IgD-negative memory B cell (primary cell): ENCODE data around the gene ASCL5. TPM values are rescaled to one million over a fixed set of nuclear protein-coding genes. Genes with fewer than 3 reads are reported as not detected.

Source experiments
- H3K27ac Mint-ChIP-seq, 3 donors: one replicate each; pipeline ENCODE4 v1.8.0; 2020 to 2022; ENCODE audit warnings: mild to moderate bottlenecking in 3 of 3, mixed read lengths in 3 of 3, moderate library complexity in 1 of 3
- H3K27me3 Mint-ChIP-seq: one replicate; pipeline ENCODE4 v1.8.0; 2021; ENCODE audit warnings: mixed read lengths
- H3K36me3 Mint-ChIP-seq: one replicate; pipeline ENCODE4 v1.8.0; 2020; ENCODE audit warnings: mild to moderate bottlenecking, mixed read lengths
- H3K4me1 Mint-ChIP-seq, 3 donors: one replicate each; pipeline ENCODE4 v1.8.0; 2020 to 2022; ENCODE audit warnings: mixed read lengths in 3 of 3, mild to moderate bottlenecking in 1 of 3
- H3K4me3 Mint-ChIP-seq, 4 donors: one replicate each; pipeline ENCODE4 v1.8.0; 2020 to 2022; ENCODE audit warnings: mild to moderate bottlenecking in 4 of 4, mixed read lengths in 4 of 4, moderate library complexity in 3 of 4
- H3K9me3 Mint-ChIP-seq, 3 donors: one replicate each; pipeline ENCODE4 v1.8.0; 2020 to 2021; ENCODE audit warnings: mixed read lengths in 3 of 3, mild to moderate bottlenecking in 1 of 3
- polyA plus RNA-seq: library from polyadenylated mRNA; unstranded; fragments of 300-500 nt; fragmentation: Illumina TruSeq; gene quantifications from one replicate; pipeline ENCODE4 v1.2.3, GENCODE V29; 2021

Gene ASCL5
- polyA plus RNA-seq, 1 donor from 2014 or later = not detected

DNA sequence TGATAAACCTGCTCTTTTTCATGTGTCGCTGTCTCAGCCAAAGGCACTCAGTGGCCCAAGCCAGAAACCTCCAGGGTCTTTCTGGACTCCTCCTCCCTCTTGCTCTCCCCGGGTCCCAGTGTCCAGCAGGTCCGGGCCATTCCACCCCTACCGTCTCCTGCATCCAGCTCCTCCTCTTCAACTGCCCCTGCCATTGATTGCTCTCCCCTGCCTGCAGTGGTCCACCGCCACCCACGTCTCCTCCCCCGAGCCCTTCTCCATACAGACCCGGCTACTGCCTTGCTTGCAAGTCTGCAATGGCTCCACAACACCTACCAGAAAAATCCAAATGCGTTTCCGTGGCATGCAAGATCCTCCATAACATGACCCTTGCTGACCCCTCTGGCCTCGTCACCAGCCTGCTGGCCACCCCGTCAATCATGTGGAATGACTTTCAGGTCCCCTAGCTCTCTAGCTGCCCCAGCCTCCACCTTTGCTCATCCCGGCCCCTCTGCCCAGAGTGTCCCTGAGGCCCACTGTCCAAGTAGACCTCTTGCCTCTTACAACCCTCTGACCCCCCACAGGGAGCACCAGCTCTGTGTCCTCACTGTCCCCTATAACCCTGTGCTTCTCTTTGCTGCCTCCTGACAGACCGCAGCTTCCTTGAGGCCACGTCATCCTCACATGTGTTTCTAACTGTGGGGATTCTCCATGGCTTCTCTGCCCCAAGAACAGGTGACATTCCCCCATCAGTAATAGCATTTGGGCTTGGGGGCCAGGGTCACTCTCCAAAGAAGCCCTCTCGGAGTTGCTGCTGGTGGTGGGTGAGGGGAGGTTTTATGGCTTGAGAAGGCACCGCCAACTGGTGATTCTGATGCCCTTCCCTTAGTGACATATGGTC lies 29.8 kb downstream of the ASCL5 start:
- Mint-ChIP-seq H3K9me3 (no peaks in the 10 kb centered on the region), H3K36me3 (no peaks in the 10 kb centered on the region), H3K4me1 (peaks cover 0 to 4% (median 0%) of the 10 kb centered on the region in 3 donors), H3K4me3 (no peak overlapping the region), H3K27me3 (peaks cover 2% of the 10 kb centered on the region), H3K27ac (peak overlapping the region in 1 of 3 donors; percentile 67)

DNA sequence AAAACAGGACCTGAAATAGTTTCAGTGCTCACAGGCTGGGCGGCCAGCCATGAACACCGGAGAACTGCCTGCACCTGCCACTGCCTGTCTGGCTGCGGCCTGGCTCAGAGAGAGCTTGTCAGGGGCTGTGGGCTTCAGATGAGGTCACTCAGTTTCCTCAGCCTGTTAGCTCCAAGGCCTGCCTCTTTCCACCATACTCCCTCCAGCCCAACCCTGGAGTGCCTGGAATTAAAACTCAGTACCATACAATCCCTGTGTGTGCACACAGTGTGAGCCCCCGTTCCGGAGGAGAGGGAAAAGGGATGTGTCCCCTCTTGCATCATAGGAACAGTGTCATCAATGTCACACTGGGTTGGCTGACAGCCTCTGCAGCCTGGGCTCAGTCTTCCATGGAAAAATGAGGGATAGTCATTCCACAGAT lies 30.9 kb downstream of the ASCL5 start:
- Mint-ChIP-seq H3K9me3 (no peaks in the 10 kb centered on the region), H3K27ac (no peak overlapping the region), H3K4me3 (no peak overlapping the region), H3K36me3 (no peaks in the 10 kb centered on the region), H3K4me1 (peaks cover 0 to 4% (median 0%) of the 10 kb centered on the region in 3 donors), H3K27me3 (peaks cover 2% of the 10 kb centered on the region)

DNA sequence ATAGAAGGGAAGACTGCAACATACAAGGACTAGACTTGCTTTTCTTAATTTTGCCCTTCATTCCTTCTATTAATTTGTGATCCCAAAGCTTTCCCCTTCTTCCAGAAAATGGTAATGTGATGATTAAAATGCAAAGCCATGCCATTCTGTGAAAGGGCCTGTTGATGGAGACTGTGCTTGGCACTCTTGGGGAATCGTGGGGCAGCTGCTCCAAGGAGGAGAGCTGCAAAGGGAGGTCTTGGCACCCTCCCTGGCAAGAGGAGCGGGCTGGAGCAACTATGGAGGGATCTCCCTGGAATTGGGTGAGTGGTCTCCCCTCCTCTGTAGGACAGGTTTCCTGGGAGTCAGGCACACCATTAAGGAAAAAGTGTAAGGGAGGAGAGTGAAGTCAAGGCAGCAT lies 31.4 kb downstream of the ASCL5 start:
- peaks cover 2% of the 10 kb centered on the region for H3K27me3 Mint-ChIP-seq
- no peaks in the 10 kb centered on the region for H3K36me3 Mint-ChIP-seq
- H3K27ac Mint-ChIP-seq = no peak overlapping the region
- H3K4me3 Mint-ChIP-seq = peak overlapping the region in 1 of 4 donors; percentile 42
- H3K9me3 Mint-ChIP-seq = no peaks in the 10 kb centered on the region
- peaks cover 0 to 4% (median 0%) of the 10 kb centered on the region in 3 donors for H3K4me1 Mint-ChIP-seq

DNA sequence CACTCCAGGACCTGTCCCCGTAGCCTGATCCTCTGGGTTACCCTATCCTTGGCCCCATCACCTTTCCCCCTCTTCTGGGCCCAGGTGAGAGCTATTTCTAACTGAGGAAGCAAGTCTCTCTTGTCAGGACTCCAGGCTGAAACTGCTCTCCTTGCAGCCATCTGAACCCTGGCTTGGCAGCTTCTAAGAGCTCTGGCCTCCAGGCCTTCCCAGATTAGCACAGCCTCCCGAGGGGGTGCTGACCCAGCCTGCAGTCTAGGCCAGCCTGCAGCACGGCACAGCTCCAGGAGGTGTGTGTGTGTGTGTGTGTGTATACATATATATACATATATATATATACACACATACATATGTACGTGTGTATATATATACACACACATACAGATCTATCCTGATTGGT lies 32.2 kb downstream of the ASCL5 start:
- Mint-ChIP-seq H3K4me3 (no peak overlapping the region), H3K27ac (no peak overlapping the region), H3K36me3 (no peaks in the 10 kb centered on the region), H3K9me3 (no peaks in the 10 kb centered on the region), H3K4me1 (peaks cover 0 to 4% (median 0%) of the 10 kb centered on the region in 3 donors), H3K27me3 (peaks cover 2% of the 10 kb centered on the region)

DNA sequence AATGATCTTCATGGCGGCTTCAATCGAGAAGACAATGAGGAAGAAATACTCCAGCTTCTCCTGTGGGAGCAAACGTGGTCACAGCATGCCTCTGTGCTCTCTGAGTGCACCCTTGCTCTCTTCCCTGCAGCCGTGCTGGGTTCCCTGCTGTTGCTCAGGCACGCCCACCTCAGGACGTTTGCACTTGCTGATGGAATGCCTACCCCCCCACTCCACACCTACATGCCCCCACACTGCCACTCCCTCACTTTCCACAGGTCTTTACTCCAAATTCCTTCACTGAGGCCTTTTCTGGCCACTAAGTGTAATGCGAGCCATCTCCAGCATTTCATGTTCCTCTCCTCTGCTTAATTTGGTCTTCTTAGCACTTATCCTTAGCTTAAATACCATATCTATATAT lies 33.0 kb downstream of the ASCL5 start:
- Mint-ChIP-seq H3K27me3 (peaks cover 6% of the 10 kb centered on the region), H3K9me3 (no peaks in the 10 kb centered on the region), H3K27ac (no peak overlapping the region), H3K4me1 (peaks cover 0 to 4% (median 0%) of the 10 kb centered on the region in 3 donors), H3K36me3 (no peaks in the 10 kb centered on the region), H3K4me3 (no peak overlapping the region)

DNA sequence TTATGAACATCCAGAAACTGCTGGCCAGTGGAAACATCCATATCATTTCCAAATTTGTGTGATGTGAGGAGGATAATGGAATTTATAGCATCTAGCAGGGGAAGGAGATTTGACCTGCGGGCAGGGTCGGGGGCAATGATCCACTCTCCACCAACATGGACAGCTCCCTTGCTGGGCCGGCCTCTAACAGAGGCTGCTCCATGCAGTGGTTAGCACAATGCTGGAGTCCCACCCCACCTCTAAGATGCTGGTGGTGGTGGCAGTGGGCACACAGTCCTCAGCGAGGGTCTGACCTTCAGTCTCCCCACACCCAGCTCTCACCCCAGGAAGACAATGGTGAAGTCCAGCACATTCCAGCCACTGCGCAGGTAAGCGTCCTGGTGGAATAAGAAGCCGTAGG lies 33.4 kb downstream of the ASCL5 start:
- Mint-ChIP-seq H3K27me3 (peaks cover 6% of the 10 kb centered on the region), H3K4me1 (peaks cover 0 to 4% (median 0%) of the 10 kb centered on the region in 3 donors)

DNA sequence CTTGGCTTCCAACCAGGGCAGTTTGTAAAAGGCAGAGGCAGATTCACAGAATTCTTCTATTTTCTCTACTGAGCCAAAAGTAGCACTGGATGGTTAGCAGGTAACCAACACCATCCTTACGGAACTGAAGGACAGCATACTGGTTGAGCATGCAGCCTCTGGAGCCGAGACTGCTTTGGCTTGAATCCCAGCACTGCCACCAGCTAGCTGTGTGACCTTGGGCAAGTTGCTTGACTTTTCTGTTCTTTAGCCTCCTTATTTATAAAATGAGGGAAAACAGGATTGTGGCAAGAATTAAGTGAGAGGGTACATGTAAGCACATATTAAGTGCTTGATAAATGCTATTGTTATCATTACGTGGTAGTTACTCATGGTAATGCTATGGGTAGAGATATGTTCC lies 34.2 kb downstream of the ASCL5 start:
- Mint-ChIP-seq H3K27ac (no peak overlapping the region), H3K36me3 (no peaks in the 10 kb centered on the region), H3K4me3 (no peak overlapping the region), H3K4me1 (peaks cover 0 to 4% (median 0%) of the 10 kb centered on the region in 3 donors), H3K9me3 (peaks cover 0 to 2% (median 0%) of the 10 kb centered on the region in 3 donors), H3K27me3 (peaks cover 9% of the 10 kb centered on the region)

More for the DNA sequence above, 33.4 kb downstream of the ASCL5 start:
- Mint-ChIP-seq H3K4me3 (no peak overlapping the region), H3K27ac (no peak overlapping the region), H3K9me3 (no peaks in the 10 kb centered on the region), H3K36me3 (no peaks in the 10 kb centered on the region)

DNA sequence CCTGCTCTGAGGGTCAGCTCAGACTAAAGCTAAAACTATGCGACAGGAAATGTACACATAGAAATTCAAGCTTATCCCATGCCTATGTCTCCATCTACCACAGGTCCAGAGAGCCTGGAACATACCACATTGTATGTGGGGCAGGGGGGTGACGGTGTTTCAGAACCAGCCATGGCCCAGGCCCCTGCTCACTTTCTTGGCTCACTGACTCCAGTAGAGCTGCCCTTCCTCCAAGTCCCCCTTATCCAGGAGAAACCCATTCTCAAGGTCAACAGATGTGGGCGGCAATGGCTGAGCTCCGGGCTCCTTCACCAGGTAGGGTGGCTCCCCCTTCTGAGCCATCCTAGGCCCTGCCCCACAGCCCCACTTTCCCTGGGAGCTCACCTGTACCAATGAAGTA lies 35.7 kb downstream of the ASCL5 start:
- peaks cover 7% of the 10 kb centered on the region for H3K27me3 Mint-ChIP-seq
- H3K27ac Mint-ChIP-seq = no peak overlapping the region
- H3K4me1 Mint-ChIP-seq = peaks cover 0 to 4% (median 0%) of the 10 kb centered on the region in 3 donors
- peak overlapping the region in 1 of 4 donors; percentile 39 for H3K4me3 Mint-ChIP-seq
- peaks cover 0 to 2% (median 0%) of the 10 kb centered on the region in 3 donors for H3K9me3 Mint-ChIP-seq
- no peaks in the 10 kb centered on the region for H3K36me3 Mint-ChIP-seq

DNA sequence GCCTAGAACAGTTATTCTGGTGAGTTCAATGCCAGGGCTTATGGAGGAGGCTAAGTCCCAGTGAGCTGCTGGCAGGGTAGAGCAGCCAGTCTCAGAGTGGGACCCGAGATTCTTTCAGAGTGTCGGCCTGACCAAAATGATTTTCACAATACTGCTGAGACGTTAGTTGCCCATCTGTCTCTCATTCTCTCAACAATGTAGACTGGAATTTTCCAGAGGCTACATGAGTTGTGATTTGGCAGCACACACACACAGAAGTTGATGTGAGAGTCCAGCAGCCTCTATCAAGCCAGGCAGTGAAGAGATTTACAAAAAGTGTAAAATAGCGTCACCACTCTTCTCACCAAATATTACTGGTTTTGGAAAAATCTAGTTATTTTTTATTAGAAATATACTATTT lies 36.4 kb downstream of the ASCL5 start:
- Mint-ChIP-seq H3K4me1 (peaks cover 0 to under 1% (median 0%) of the 10 kb centered on the region in 3 donors), H3K27ac (no peak overlapping the region), H3K27me3 (peaks cover 9% of the 10 kb centered on the region), H3K9me3 (peaks cover 0 to 2% (median 0%) of the 10 kb centered on the region in 3 donors), H3K36me3 (no peaks in the 10 kb centered on the region), H3K4me3 (no peak overlapping the region)

DNA sequence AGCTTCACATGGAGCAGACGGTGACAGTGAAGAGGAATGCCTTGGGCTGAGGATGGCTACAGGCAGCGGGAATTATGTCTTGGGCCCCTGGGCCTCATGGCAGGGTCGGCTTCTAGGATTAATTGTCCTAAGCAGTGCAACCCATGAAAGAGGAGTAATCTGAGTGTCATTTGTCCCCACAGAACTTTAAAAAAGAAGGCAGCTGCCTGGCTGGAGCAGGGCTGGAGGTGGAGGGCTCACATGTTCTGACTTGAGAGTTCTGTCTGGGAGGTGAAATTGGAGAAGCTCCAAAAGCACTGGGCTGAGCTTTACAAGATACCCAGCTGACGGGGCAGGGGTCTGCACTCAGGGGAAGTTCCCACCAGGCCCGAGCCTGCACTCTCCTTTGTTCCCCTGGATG lies 37.4 kb downstream of the ASCL5 start:
- Mint-ChIP-seq H3K4me1 (no peaks in the 10 kb centered on the region), H3K27ac (no peak overlapping the region), H3K4me3 (no peak overlapping the region), H3K9me3 (peaks cover 0 to 2% (median 0%) of the 10 kb centered on the region in 3 donors), H3K27me3 (peaks cover 9% of the 10 kb centered on the region), H3K36me3 (peaks cover 3% of the 10 kb centered on the region)

DNA sequence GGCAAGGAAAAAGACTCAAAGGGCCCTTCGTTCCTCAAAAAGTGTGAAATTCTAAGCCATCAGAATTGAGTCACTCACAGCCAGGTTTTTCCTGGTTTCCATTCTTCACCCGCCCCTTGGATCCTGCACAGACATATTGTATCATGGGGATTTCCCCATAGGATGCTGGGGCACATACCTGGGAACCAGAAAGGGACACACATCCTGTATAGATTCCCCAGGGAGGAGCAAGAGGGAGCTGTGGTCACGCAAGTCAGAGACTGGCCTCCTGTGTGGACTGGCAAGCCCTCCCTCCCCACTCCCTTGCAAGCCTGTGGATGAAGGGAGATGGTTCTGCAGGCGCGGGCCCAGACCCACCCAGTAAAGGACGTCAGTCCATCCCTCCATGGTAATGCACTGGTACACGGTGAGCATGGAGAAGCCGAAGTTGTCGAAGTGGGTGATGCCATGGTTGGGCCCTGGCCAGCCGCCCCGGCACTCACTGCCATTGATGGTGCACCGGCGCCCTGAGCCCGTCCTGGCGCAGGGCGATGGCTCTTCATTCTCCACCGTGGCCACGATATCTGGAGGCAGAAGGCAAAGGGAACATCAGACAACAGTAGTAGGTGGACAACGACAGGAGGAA lies 38.0 kb downstream of the ASCL5 start:
- peaks cover 3% of the 10 kb centered on the region for H3K36me3 Mint-ChIP-seq
- peaks cover 0 to 2% (median 0%) of the 10 kb centered on the region in 3 donors for H3K9me3 Mint-ChIP-seq
- H3K27me3 Mint-ChIP-seq = peaks cover 11% of the 10 kb centered on the region
- H3K4me3 Mint-ChIP-seq = no peak overlapping the region
- H3K27ac Mint-ChIP-seq = no peak overlapping the region
- H3K4me1 Mint-ChIP-seq = no peaks in the 10 kb centered on the region

DNA sequence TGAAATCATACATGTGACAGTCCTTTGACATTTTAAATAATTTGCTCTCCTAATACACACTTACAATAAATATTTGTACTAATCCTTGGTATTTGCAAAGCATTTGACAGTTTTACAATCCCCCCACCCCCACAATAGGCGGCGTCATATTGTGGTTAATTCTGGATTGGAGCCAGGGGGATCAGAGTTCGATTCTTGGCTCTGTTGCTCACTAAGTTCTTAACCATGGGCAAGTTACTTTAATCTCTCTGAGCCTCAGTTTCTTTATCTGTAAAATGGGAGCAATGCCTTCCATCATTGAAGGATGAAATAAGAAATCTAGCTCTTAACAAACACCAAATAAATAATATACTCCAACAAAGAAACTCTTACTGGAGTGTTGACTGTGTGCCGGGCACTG lies 38.6 kb downstream of the ASCL5 start:
- no peaks in the 10 kb centered on the region for H3K4me1 Mint-ChIP-seq
- H3K27ac Mint-ChIP-seq = no peak overlapping the region
- H3K27me3 Mint-ChIP-seq = peaks cover 11% of the 10 kb centered on the region
- no peak overlapping the region for H3K4me3 Mint-ChIP-seq
- peaks cover 3% of the 10 kb centered on the region for H3K36me3 Mint-ChIP-seq
- H3K9me3 Mint-ChIP-seq = peaks cover 0 to 2% (median 0%) of the 10 kb centered on the region in 3 donors

DNA sequence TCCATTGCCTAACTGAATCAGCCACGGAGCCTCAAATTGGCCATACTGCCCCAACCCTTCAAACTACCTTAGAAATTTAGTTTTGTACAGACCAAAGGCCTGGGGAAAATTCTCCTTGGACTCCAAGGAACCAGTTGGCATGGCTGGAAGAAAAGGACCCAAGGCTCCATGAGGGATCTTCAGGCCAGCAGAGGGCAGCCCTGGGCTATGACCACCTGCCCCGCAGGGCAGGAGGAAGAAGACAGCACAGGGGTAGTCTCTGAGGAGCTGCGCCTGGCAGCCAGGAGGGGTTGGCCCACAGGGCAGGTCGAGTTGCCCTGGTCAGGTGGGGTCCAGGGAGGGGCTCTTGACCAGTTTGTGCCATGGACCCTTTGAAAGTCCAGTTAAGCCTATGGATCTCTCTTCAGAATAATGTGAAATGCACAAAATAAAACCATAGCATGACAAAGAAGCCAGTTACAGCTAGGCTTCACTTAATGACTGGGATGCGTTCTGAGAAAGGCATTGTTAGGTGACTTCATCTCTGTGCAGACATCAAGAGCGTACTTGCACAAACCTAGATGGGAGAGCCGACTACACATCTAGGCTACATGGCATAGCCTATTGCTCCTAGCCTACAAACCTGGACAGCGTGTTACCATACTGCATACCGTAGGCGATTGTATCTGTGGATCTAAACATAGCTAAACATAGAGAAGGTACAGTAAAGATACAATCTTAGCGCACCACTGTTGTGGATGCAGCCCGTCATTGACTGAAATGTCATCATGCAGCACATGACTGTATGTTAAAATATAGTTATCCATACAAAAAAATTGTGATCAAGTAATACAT lies 40.9 kb downstream of the ASCL5 start:
- Mint-ChIP-seq H3K9me3 (peaks cover 0 to 2% (median 0%) of the 10 kb centered on the region in 3 donors), H3K27me3 (peaks cover 11% of the 10 kb centered on the region), H3K27ac (peak overlapping the region in 1 of 3 donors; percentile 28)

DNA sequence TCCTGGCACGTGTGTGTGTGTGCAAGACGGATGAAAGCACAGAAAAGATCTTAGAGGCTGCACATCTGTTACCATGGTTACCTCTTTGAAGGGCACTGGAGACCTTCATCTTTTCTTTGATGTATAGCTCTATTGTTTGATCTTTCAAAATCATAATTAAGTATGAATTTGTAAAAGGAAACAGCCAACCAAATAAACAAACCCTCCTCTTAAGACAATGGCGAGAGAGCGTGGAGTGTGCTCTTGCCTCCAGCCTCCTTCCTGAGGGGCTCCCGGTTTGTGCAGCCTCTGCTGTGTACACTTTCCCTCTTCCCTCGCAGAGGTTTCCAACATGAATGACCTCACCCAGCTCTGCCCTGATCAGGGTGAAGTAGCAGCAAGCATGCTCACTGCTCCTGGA lies 42.7 kb downstream of the ASCL5 start:
- no peaks in the 10 kb centered on the region for H3K4me1 Mint-ChIP-seq
- peaks cover 8% of the 10 kb centered on the region for H3K27me3 Mint-ChIP-seq
- H3K36me3 Mint-ChIP-seq = peaks cover 3% of the 10 kb centered on the region
- H3K27ac Mint-ChIP-seq = no peak overlapping the region
- H3K4me3 Mint-ChIP-seq = no peak overlapping the region
- H3K9me3 Mint-ChIP-seq = peaks cover 0 to 2% (median 0%) of the 10 kb centered on the region in 3 donors

More for the DNA sequence above, 40.9 kb downstream of the ASCL5 start:
- Mint-ChIP-seq H3K36me3 (peaks cover 3% of the 10 kb centered on the region), H3K4me3 (no peak overlapping the region), H3K4me1 (no peaks in the 10 kb centered on the region)

DNA sequence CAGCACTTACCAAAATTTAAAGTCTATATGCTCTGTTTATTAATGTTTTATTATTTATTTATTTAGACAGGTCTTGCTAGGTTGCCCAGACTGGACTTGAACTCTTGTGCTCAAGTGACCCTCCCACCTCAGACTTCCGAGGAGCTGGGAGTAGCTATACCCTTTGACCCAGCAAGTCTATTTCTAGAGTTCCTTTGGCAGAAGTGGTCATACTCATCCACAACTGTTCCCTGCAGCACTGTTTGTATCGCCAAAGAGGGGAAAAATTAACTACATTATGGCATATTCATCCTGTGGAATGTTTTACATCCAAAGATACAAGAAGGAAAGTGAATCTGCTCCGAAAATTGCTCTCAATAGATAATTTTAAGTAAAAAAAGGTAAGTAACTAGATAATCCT lies 43.2 kb downstream of the ASCL5 start:
- no peak overlapping the region for H3K27ac Mint-ChIP-seq
- H3K36me3 Mint-ChIP-seq = peaks cover 3% of the 10 kb centered on the region
- peaks cover 8% of the 10 kb centered on the region for H3K27me3 Mint-ChIP-seq
- H3K4me3 Mint-ChIP-seq = no peak overlapping the region
- peaks cover 0 to 2% (median 0%) of the 10 kb centered on the region in 3 donors for H3K9me3 Mint-ChIP-seq
- H3K4me1 Mint-ChIP-seq = no peaks in the 10 kb centered on the region
